RWPE1 (cell line): ENCODE data around the gene COX19.

Experiments
- CTCF ChIA-PET: fragments of 350-600 bp; sonication (Branson Sonifier 250); formaldehyde crosslinking; extraction: SDS; loops from one replicate; lab custom pipeline; 2021; lab: Yijun Ruan, JAX
- POLR2A ChIA-PET: fragments of 400-600 bp; formaldehyde crosslinking; extraction: SDS; loops from one replicate; lab custom pipeline; 2020; ENCODE audit warnings: antibody characterized with exemption; ENCODE audit not compliant: low non-redundant PET; lab: Yijun Ruan, JAX
- DNase-seq: peaks from one replicate; pipeline ENCODE4 v3.0.0; 2012; ENCODE audit warnings: low spot score
- H3K27ac ChIP-seq: fragments of 450-650 bp; 2 replicates; pipeline ENCODE4 v1.5.1; 2017
- CTCF ChIP-seq: fragments of 450-650 bp; conservative IDR thresholded peaks from 2 replicates; pipeline ENCODE4 v1.5.1; 2017; ENCODE audit warnings: low read depth, mild to moderate bottlenecking

The COX19 gene

DNA sequence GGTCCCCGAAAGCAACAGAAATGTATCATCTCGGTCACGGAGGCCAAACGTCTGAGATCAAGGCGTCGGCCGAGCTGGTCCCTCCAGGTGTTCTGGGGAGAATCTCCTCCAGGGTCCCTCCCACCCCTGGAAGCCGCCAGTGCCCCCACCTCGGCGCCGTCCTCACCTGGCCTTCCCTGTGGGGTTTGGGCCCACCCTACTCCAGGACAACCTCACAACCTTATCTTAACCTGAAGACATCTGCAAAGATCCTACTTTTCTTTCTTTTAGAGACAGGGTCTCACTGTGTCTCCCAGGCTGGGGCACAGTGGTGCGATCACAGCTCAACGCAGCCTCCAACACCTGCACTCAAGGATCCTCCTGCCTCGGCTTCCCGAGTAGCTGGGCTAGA, 54.3 kb downstream of the COX19 start:
- no peak for DNase-seq
- no peak for TF ChIP-seq CTCF
- ChIA-PET CTCF (no interaction called here), POLR2A (no interaction called here)
- H3K27ac ChIP-seq = no peak overlapping the region

DNA sequence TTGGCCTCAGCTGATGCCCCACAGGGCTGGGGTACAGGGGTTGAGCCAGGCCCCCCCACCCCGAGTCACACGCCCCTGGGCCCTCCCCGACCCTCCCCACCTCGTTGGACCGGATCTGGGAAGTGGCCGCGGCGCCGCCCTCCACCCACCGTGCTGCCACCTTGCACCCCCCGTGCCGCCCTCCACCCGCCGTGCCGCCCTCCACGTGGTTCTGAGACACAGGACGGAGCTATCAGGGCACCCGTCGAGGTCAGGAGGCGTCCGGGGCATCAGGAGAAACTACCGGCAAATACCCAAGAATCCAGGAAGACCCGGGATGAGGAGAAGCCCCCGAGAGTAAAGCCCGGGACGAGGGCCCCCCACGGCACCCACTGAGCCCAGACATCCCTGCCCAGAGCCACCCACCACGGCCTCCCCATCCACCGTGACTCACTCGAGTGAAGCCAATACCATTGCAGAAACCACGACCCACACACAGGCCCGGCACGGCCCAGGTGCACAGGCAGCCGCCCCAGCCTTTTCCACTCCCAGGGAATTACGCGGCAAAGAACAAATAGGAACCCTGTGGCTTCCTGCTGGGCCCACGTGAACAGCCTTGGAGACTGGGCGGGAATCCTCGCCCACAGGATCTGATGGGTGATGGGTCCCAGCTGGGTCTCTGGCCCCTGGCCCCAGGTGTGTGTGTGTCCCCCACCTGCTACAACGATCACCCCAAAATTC, 54.8 kb downstream of the COX19 start:
- no peak for TF ChIP-seq CTCF
- ChIA-PET CTCF (no interaction called here), POLR2A (no interaction called here)
- DNase-seq = no peak
- no peak overlapping the region for H3K27ac ChIP-seq

DNA sequence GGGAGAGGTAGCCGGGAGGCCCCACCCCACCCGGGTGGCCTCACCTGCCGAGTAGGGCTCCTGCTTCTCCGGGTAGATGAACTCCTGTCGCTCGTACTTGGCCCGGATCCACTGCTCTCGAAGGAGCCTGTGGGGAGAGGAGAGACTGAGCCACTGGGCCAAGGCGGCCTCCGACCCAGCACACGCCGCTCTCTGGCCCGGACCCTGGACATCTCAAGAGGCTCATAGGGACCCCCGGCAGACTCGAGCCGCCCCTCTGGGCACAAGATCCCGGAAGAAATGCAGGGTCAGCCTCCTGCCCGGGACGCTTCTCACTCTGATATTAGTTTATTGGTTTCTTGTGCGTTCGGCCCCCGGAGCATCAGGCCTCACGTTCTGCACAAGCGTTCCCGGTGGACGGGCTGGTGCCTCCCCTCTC, 55.4 kb downstream of the COX19 start:
- no peak for TF ChIP-seq CTCF
- POLR2A ChIA-PET = no interaction called here
- CTCF ChIA-PET = no interaction called here
- H3K27ac ChIP-seq = no peak overlapping the region
- no peak for DNase-seq

- POLR2A ChIA-PET = no interaction called here
- CTCF ChIA-PET = no interaction called here
- no peak for DNase-seq
- H3K27ac ChIP-seq = no peak overlapping the region
- TF ChIP-seq CTCF = no peak
Observed at GRCh38 chr7:919114-919442, 56.3 kb downstream of the COX19 start.

GRCh38 chr7:918441-919113, 56.8 kb downstream of the COX19 start:
- TF ChIP-seq CTCF = no peak
- no peak overlapping the region for H3K27ac ChIP-seq
- POLR2A ChIA-PET = no interaction called here
- CTCF ChIA-PET = interaction anchor here (0.8 kb wide), 1 partner anchor 10 kb away, joined by 3 read pairs; no protein-coding TSS in a partner anchor
- no peak for DNase-seq

DNA sequence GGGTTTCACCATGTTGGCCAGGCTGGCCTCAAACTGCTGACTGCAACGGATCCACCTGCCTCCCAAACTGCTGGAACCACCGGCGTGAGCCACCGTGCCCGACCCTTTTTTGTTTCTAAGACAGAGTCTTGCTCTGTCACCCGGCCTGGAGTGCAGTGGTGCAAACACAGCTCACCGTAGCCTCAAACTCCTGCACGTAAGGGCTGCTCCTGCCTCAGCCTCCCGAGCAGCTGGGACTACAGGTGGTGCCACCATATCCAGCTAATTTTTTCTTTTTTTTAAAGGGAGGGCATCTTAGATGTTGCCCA, 57.3 kb downstream of the COX19 start:
- POLR2A ChIA-PET = no interaction called here
- H3K27ac ChIP-seq = no peak overlapping the region
- TF ChIP-seq CTCF = no peak
- CTCF ChIA-PET = interaction anchor here (0.8 kb wide), 1 partner anchor 9 kb away, joined by 3 read pairs; no protein-coding TSS in a partner anchor
- no peak for DNase-seq
